Measurements from ENCODE around the gene IVNS1ABP. TPM values are rescaled to one million over a fixed set of nuclear protein-coding genes. Genes with fewer than 3 reads are reported as not detected.

IVNS1ABP gene
- total and polyA plus RNA-seq, 2 experiments from 2014 or later: 74.4 to 116 TPM

DNA sequence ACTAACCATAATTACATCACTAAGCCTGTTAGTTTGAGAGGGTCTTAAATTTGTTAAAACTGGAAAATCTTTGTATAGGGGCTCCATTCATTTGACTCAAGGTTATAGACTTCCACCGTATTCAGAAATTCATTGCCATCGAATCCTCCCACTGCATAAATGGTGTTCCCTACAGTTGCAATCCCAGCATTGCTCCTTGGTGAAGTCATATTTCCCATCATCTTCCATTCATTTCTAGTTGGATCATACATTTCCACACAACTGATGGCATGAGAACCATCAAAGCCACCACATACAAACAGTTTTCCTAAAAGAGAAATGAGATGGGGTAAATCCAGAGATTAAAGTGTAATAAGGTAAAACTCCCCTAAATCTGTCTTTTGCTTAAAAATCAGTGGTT, 19.1 kb downstream of the IVNS1ABP start:
- no peak overlapping the region for H2AFZ ChIP-seq
- TF ChIP-seq, protein P1, sequence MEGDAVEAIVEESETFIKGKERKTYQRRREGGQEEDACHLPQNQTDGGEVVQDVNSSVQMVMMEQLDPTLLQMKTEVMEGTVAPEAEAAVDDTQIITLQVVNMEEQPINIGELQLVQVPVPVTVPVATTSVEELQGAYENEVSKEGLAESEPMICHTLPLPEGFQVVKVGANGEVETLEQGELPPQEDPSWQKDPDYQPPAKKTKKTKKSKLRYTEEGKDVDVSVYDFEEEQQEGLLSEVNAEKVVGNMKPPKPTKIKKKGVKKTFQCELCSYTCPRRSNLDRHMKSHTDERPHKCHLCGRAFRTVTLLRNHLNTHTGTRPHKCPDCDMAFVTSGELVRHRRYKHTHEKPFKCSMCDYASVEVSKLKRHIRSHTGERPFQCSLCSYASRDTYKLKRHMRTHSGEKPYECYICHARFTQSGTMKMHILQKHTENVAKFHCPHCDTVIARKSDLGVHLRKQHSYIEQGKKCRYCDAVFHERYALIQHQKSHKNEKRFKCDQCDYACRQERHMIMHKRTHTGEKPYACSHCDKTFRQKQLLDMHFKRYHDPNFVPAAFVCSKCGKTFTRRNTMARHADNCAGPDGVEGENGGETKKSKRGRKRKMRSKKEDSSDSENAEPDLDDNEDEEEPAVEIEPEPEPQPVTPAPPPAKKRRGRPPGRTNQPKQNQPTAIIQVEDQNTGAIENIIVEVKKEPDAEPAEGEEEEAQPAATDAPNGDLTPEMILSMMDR (IDR thresholded peaks at IDR 0.05; ENCODE audit: poor library complexity): no peak
- TF ChIP-seq EZH2phosphoT487 (IDR thresholded peaks at IDR 0.05; ENCODE audit: low read depth, severe bottlenecking, unreplicated experiment) (no peak), EZH2 (IDR thresholded peaks at IDR 0.05; ENCODE audit: borderline replicate concordance) (no peak)
- no peak overlapping the region for H3K4me2 ChIP-seq
- H3K27me3 ChIP-seq: no peaks in the 10 kb centered on the region
- H3K36me3 ChIP-seq (replicated peaks; ENCODE audit: insufficient read depth, low read depth): peaks cover 10% of the 10 kb centered on the region
- peaks cover 2% of the 10 kb centered on the region for H4K20me1 ChIP-seq (ENCODE audit: insufficient read depth, poor library complexity, severe bottlenecking)
- no peaks in the 10 kb centered on the region for H3K79me2 ChIP-seq
- H3K9me3 ChIP-seq (ENCODE audit: low read depth): no peaks in the 10 kb centered on the region
- WGBS (ENCODE audit: low lambda C conversion rate, missing lambda C conversion rate): 100% methylated on average over 2 of the region's 2 CpGs
- H3K4me1 ChIP-seq (ENCODE audit: insufficient read depth): no peaks in the 10 kb centered on the region
- H3K9me2 ChIP-seq (replicated peaks; ENCODE audit: insufficient read depth): no peaks in the 10 kb centered on the region
- no peak overlapping the region for H3K4me3 ChIP-seq
- H3K27ac ChIP-seq: no peak overlapping the region
- no peak for DNase-seq (ENCODE audit: low spot score)

DNA sequence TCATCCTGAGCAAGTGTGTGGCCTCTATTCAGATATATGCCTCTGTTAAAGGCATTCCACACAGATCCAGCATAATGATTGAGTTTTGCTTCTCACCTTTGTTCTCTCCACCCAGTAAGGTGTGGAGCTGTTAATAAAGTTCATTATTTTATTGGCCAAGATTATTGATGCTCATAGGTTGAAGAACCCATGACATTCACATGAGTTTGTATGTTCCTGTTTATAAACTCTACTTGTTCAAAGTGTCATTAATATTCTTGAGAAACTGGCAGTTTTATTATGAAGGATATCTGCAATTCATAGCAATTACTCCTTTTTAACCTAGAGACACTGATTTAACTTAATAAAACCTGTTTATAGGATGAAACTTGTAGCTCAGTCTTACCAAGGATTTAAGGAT, 22.0 kb downstream of the IVNS1ABP start:
- Histone ChIP-seq H3K36me3 (replicated peaks; ENCODE audit: insufficient read depth, low read depth) (peaks cover 2% of the 10 kb centered on the region), H3K4me2 (no peak overlapping the region), H3K9me2 (replicated peaks; ENCODE audit: insufficient read depth) (no peaks in the 10 kb centered on the region), H3K9me3 (ENCODE audit: low read depth) (no peaks in the 10 kb centered on the region), H3K27ac (no peak overlapping the region), H2AFZ (no peak overlapping the region), H4K20me1 (ENCODE audit: insufficient read depth, poor library complexity, severe bottlenecking) (no peaks in the 10 kb centered on the region), H3K27me3 (no peaks in the 10 kb centered on the region), H3K4me3 (no peak overlapping the region), H3K79me2 (no peaks in the 10 kb centered on the region), H3K4me1 (ENCODE audit: insufficient read depth) (no peaks in the 10 kb centered on the region)
- no peak for TF ChIP-seq EZH2 (IDR thresholded peaks at IDR 0.05; ENCODE audit: borderline replicate concordance)
- no peak for TF ChIP-seq EZH2phosphoT487 (IDR thresholded peaks at IDR 0.05; ENCODE audit: low read depth, severe bottlenecking, unreplicated experiment)
- no peak for DNase-seq (ENCODE audit: low spot score)

DNA sequence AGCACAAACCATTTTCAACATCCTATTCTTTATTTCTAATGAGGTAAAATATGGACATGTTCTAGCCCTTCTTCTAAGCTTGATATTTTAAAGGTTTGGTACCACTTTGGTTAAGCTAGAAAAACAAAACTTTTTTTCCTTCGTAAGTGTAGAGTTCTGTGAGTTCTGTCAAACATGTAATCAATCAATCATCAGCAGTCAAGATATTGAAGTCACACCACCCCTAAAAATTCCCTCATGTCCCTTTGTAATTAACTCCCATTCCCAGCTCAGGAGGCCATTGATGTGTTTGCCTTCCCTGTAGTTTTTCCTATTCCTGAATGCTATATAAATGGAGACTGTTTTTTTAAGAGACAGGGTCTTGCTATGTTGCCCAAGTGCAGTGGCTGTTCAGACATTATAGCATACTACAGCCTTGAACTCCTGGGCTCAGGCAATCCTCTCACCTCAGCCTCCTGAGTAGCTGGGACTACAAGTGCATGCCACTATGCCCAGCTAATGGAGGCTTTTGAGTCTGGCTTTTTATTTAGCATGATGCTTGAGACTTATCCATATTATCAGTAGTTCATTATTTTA, 23.0 kb downstream of the IVNS1ABP start:
- 85% methylated on average over 1 of the region's 1 CpG for WGBS (ENCODE audit: low lambda C conversion rate, missing lambda C conversion rate)
- TF ChIP-seq, protein P1 (IDR thresholded peaks at IDR 0.05; ENCODE audit: poor library complexity): no peak
- TF ChIP-seq EZH2 (IDR thresholded peaks at IDR 0.05; ENCODE audit: borderline replicate concordance) (no peak), EZH2phosphoT487 (IDR thresholded peaks at IDR 0.05; ENCODE audit: low read depth, severe bottlenecking, unreplicated experiment) (no peak)
- no peak overlapping the region for H3K4me2 ChIP-seq
- no peaks in the 10 kb centered on the region for H3K9me2 ChIP-seq (replicated peaks; ENCODE audit: insufficient read depth)
- H4K20me1 ChIP-seq (ENCODE audit: insufficient read depth, poor library complexity, severe bottlenecking): no peaks in the 10 kb centered on the region
- H2AFZ ChIP-seq: no peak overlapping the region
- H3K27ac ChIP-seq: no peak overlapping the region
- DNase-seq (ENCODE audit: low spot score): no peak
- no peak overlapping the region for H3K4me3 ChIP-seq
- H3K27me3 ChIP-seq: no peaks in the 10 kb centered on the region
- H3K9me3 ChIP-seq (ENCODE audit: low read depth): no peaks in the 10 kb centered on the region
- no peaks in the 10 kb centered on the region for H3K4me1 ChIP-seq (ENCODE audit: insufficient read depth)
- no peaks in the 10 kb centered on the region for H3K79me2 ChIP-seq
- no peaks in the 10 kb centered on the region for H3K36me3 ChIP-seq (replicated peaks; ENCODE audit: insufficient read depth, low read depth)

DNA sequence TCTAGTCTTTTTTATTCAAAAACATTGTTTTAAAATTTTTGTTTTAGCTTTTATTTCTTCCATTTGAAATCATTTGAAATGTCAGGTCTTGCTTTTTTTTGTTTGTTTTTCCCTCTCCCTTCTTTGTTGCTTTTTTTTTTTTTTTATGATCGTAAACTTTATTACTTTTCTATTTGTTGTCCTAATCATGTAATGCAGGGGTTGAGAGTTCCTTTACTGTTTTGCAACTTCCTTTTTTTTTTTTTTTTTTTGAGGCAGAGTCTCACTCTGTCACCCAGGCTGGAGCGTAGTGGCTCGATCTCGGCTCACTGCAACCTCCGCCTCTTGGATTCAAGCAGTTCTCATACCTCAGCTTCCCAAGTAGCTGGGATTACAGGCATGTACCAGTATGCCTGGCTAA, 24.8 kb downstream of the IVNS1ABP start:
- no peak overlapping the region for H3K27ac ChIP-seq

More for the DNA sequence above, 24.8 kb downstream of the IVNS1ABP start:
- H3K36me3 ChIP-seq (replicated peaks; ENCODE audit: insufficient read depth, low read depth): no peaks in the 10 kb centered on the region
- H3K9me2 ChIP-seq (replicated peaks; ENCODE audit: insufficient read depth): no peaks in the 10 kb centered on the region
- no peak for TF ChIP-seq EZH2phosphoT487 (IDR thresholded peaks at IDR 0.05; ENCODE audit: low read depth, severe bottlenecking, unreplicated experiment)
- TF ChIP-seq EZH2 (IDR thresholded peaks at IDR 0.05; ENCODE audit: borderline replicate concordance): no peak
- TF ChIP-seq, protein P1 (IDR thresholded peaks at IDR 0.05; ENCODE audit: poor library complexity): no peak
- no peak overlapping the region for H3K4me2 ChIP-seq
- no peaks in the 10 kb centered on the region for H4K20me1 ChIP-seq (ENCODE audit: insufficient read depth, poor library complexity, severe bottlenecking)
- no peak overlapping the region for H2AFZ ChIP-seq
- no peaks in the 10 kb centered on the region for H3K4me1 ChIP-seq (ENCODE audit: insufficient read depth)
- no peaks in the 10 kb centered on the region for H3K9me3 ChIP-seq (ENCODE audit: low read depth)
- no peak for DNase-seq (ENCODE audit: low spot score)
- no peaks in the 10 kb centered on the region for H3K27me3 ChIP-seq
- no peaks in the 10 kb centered on the region for H3K79me2 ChIP-seq
- no peak overlapping the region for H3K4me3 ChIP-seq
- WGBS (ENCODE audit: low lambda C conversion rate, missing lambda C conversion rate): 85% methylated on average over 5 of the region's 5 CpGs

Data from hepatocyte (in vitro differentiated cells).